ENCODE results near the gene SMCO2. TPM values are rescaled to one million over a fixed set of nuclear protein-coding genes. Genes with fewer than 3 reads are reported as not detected.

SMCO2 gene
- total and polyA plus RNA-seq, 2 of the 8 experiments (the other 6 are each of a cell fraction or from before 2014, with no cell fraction given): 0.24 to 0.80 TPM

GRCh38 chr12:27502021-27502435 lies 55.5 kb downstream of the SMCO2 start (continued):
- TF ChIP-seq CHD7 (IDR thresholded peaks at IDR 0.05; ENCODE audit: insufficient replicate concordance, low read length): no peak

All from H1 (cell line).